ENCODE results near the gene VGF.
A peak's percentile ranks its signal among the peaks of the same experiment; 100 is the strongest.

VGF gene

GRCh38 chr7:101165075-101165957 lies at the start of gene VGF:
VGF (minus strand) TSS chr7:101165569; CDS start chr7:101164843, 726 bp downstream.
- DNase-seq (ENCODE audit: low read depth, low spot score): peak; percentile 93
- in situ Hi-C loops (cut with HindIII; ENCODE audit: low sequenced_read_pairs): no loop called here
- peak within 1 kb of the TSS; percentile 15 for H3K4me3 ChIP-seq (ENCODE audit: low read depth, low read length)
- TF ChIP-seq CTCF (IDR thresholded peaks at IDR 0.05; ENCODE audit: low read depth, low read length): no peak

- in situ Hi-C loops (cut with HindIII; ENCODE audit: low sequenced_read_pairs): no loop called here
- no peak for TF ChIP-seq CTCF (IDR thresholded peaks at IDR 0.05; ENCODE audit: low read depth, low read length)
- no peak overlapping the region for H3K4me3 ChIP-seq (ENCODE audit: low read depth, low read length)
- DNase-seq (ENCODE audit: low read depth, low spot score): no peak
Measured at GRCh38 chr7:101212014-101212413, 46.6 kb upstream of the VGF start.

- no peak overlapping the region for H3K4me3 ChIP-seq (ENCODE audit: low read depth, low read length)
- in situ Hi-C loops (cut with HindIII; ENCODE audit: low sequenced_read_pairs): no loop called here
- DNase-seq (ENCODE audit: low read depth, low spot score): no peak
- no peak for TF ChIP-seq CTCF (IDR thresholded peaks at IDR 0.05; ENCODE audit: low read depth, low read length)
Measured at GRCh38 chr7:101211501-101211900, 46.1 kb upstream of the VGF start.

- no peak for TF ChIP-seq CTCF (IDR thresholded peaks at IDR 0.05; ENCODE audit: low read depth, low read length)
- in situ Hi-C loops (cut with HindIII; ENCODE audit: low sequenced_read_pairs): no loop called here
- no peak for DNase-seq (ENCODE audit: low read depth, low spot score)
Measured at GRCh38 chr7:101210143-101210542, 44.8 kb upstream of the VGF start.

GRCh38 chr7:101208794-101209193 lies 43.4 kb upstream of the VGF start:
- H3K4me3 ChIP-seq (ENCODE audit: low read depth, low read length): no peak overlapping the region
- in situ Hi-C loops (cut with HindIII; ENCODE audit: low sequenced_read_pairs): no loop called here
- DNase-seq (ENCODE audit: low read depth, low spot score): no peak
- TF ChIP-seq CTCF (IDR thresholded peaks at IDR 0.05; ENCODE audit: low read depth, low read length): no peak

More at GRCh38 chr7:101210143-101210542, 44.8 kb upstream of the VGF start:
- no peak overlapping the region for H3K4me3 ChIP-seq (ENCODE audit: low read depth, low read length)

GRCh38 chr7:101207459-101207858 lies 42.1 kb upstream of the VGF start:
- in situ Hi-C loops (cut with HindIII; ENCODE audit: low sequenced_read_pairs): no loop called here
- TF ChIP-seq CTCF (IDR thresholded peaks at IDR 0.05; ENCODE audit: low read depth, low read length): no peak
- no peak overlapping the region for H3K4me3 ChIP-seq (ENCODE audit: low read depth, low read length)
- DNase-seq (ENCODE audit: low read depth, low spot score): no peak

Data from astrocyte of the spinal cord (primary cell).